Bronchial epithelial cell (primary cell): ENCODE measurements around the gene CCNYL1. TPM values are rescaled to one million over a fixed set of nuclear protein-coding genes. Genes with fewer than 3 reads are reported as not detected.

Source experiments
- DNase-seq: peaks from one replicate; pipeline ENCODE4 v3.0.0-alpha.2; 2010; ENCODE audit warnings: low read depth
- FAIRE-seq: peaks from 2 replicates; lab custom pipeline; 2011; peaks lifted over from hg19 to GRCh38; lab: Jason Lieb, UNC
- H3K27me3 ChIP-seq: 2 replicates; pipeline ENCODE4 v1.5.1; 2011; ENCODE audit warnings: low read length; ENCODE audit not compliant: control insufficient read depth, insufficient read depth
- H3K36me3 ChIP-seq: 2 replicates; pipeline ENCODE4 v1.5.1; 2011; ENCODE audit warnings: low read length; ENCODE audit not compliant: control insufficient read depth, insufficient read depth
- H3K4me3 ChIP-seq: 2 replicates; pipeline ENCODE4 v1.5.1; 2011; ENCODE audit warnings: mild to moderate bottlenecking, low read depth, low read length, control low read depth
- total RNA-seq: library from RNA; depleted of rRNA; stranded (reverse); fragments of >200 nt; gene quantifications from 2 replicates; pipeline ENCODE4 v1.2.1, GENCODE V29; 2014
- TF ChIP-seq, protein P1 (sequence below): IDR thresholded peaks from 2 replicates; pipeline ENCODE4 v1.5.1; 2011; ENCODE audit warnings: mild to moderate bottlenecking, moderate library complexity, low read length, control low read depth, inconsistent platforms; ENCODE audit not compliant: insufficient read depth, severe bottlenecking

CCNYL1 gene
- total RNA-seq, 1 donor from 2014 or later: 5.5 TPM

DNA sequence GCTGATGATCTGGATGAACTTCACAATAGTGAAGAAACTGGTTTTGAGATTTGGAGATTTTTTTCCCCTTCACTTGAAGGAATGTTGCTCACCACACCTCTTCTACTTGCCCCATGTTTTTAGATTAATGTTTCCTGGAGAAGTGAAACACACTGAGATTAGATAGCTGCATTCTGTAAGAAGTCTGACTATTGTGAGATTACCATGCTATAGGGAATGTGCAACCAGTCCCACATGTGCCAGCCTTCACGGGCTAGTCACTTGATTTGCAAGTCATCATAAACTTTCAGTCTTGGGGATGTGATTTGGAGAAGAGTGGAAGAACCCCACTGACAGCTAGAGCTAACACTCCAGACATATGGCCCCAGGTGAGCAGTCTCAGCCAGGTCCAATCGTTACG, 7.4 kb upstream of the CCNYL1 start:
- Histone ChIP-seq H3K36me3 (no peaks in the 10 kb centered on the region), H3K4me3 (no peak overlapping the region), H3K27me3 (no peaks in the 10 kb centered on the region)
- FAIRE-seq (no peak), DNase-seq (no peak)
- TF ChIP-seq, protein P1, sequence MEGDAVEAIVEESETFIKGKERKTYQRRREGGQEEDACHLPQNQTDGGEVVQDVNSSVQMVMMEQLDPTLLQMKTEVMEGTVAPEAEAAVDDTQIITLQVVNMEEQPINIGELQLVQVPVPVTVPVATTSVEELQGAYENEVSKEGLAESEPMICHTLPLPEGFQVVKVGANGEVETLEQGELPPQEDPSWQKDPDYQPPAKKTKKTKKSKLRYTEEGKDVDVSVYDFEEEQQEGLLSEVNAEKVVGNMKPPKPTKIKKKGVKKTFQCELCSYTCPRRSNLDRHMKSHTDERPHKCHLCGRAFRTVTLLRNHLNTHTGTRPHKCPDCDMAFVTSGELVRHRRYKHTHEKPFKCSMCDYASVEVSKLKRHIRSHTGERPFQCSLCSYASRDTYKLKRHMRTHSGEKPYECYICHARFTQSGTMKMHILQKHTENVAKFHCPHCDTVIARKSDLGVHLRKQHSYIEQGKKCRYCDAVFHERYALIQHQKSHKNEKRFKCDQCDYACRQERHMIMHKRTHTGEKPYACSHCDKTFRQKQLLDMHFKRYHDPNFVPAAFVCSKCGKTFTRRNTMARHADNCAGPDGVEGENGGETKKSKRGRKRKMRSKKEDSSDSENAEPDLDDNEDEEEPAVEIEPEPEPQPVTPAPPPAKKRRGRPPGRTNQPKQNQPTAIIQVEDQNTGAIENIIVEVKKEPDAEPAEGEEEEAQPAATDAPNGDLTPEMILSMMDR: no peak

DNA sequence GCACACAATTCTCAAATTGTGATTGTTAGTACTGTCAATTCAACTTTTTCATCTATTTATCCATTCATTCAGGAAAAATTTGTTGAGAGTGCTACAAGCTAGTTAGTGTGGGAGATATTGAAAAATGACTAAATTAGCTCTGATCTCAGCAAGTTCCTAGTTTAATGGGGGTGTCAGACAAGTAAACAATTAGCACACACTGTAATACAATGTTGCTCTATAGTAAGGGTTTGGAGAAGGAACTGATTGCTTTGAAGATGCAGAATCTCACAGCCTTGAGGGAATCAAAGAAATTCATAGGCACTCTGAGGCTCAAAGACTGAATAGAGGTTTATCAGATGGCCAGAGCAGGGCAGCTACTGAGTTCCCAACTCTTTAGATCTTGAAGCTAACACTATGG, 6.8 kb upstream of the CCNYL1 start:
- TF ChIP-seq, protein P1: no peak
- Histone ChIP-seq H3K27me3 (no peaks in the 10 kb centered on the region), H3K36me3 (no peaks in the 10 kb centered on the region), H3K4me3 (no peak overlapping the region)
- DNase-seq (no peak), FAIRE-seq (no peak)

DNA sequence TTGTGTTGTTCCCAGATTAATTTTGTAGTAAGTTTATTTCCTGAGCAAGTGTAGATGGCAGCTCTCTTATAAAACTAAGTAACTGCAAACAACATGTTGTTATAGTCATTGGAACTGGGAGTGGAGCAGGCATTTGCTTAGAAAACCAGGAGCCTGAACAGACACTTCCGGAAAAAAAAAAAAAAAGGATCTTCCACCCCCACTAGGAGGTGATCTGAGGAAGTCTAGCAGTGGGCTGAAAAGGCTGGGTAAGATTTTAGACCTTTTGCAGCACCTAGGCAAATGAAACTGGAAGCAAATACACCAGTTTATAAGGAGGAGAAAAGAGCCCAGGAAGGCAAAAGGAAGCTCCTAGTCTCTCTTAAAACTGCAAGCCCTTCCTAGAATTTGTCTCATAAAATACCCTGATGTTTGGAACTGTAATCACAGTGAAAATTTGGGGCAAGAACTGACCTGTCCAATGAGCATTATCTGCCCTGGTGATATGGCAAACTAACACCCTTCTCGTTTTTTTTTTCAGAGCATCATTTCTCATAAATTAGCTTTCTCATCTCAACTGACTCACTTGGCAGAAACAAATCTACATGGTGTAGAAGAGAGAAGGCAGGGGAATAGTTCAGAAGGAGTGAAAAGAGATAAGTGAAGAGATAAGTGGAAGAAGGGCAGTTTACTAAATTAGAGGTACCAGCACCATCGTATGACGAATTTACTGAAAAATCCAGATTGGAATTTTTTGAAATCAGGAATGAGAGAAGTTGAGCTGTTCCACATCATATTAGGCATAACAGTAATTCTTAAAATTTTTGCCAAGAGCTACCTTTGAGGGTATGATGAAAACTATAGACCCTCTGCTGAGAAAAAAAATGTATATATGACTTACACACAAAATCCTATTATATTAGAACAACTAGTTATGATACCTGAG, 4.2 kb upstream of the CCNYL1 start:
- no peak overlapping the region for H3K4me3 ChIP-seq
- no peak for FAIRE-seq

DNA sequence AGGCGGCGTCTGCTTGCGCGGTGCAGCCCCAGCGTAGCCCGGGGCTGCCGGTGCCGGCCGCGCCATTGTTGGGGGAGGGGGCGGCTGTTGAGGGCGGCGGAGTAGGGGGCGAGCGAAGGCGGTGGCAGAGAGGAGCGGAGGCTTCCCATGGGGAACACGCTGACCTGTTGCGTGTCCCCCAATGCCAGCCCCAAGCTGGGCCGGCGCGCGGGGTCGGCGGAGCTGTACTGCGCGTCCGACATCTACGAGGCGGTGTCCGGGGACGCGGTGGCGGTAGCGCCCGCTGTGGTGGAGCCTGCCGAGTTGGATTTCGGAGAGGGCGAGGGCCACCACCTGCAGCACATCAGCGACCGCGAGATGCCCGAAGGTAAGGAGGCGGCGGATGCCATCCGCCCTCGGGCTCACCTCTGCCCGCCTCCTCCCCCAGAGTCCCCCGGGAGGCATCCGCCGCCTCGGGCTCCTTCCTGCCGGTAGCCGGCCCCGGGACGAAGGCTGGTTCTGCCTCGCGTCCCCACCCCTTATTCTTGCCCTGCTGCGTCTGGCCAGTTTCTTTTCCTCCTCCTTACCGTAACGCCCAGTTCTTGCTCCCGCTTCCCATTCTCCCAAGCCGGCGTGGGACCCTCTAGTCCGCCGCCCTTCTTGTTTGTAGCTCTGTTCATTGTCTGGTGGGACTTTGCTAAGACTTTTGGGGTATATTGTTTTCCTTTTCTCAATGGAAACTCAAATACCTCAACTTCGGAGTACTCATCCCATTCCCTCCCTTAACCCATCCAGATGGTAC, 500 bp downstream of the CCNYL1 start:
- H3K4me3 ChIP-seq: peak overlapping the region; percentile 88
- H3K27me3 ChIP-seq: no peaks in the 10 kb centered on the region
- FAIRE-seq: no peak
- no peaks in the 10 kb centered on the region for H3K36me3 ChIP-seq
- no peak for DNase-seq
- TF ChIP-seq, protein P1: peak; percentile 1

More for the DNA sequence above, 4.2 kb upstream of the CCNYL1 start:
- H3K27me3 ChIP-seq: no peaks in the 10 kb centered on the region
- peak; percentile 65 for DNase-seq
- TF ChIP-seq, protein P1: no peak
- H3K36me3 ChIP-seq: no peaks in the 10 kb centered on the region

DNA sequence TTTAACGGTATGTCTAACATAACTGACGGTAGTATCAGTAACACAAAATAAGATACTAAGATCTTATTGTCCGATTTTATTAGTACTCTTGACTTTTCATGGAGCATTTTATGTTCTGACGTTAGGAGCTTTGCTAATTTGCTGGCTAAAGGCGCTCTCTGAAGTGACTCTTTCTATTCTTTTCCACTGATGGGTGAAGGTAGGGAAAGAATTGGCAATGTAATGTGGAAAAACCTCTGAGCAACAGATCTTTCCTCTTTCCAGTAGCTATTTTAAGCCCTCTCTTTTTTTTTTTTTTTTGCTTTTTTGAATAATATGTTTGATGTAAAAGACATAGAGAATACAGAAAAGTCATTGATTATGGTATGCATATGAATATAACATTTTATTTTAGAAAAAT, 4.6 kb downstream of the CCNYL1 start:
- no peak for FAIRE-seq
- Histone ChIP-seq H3K4me3 (no peak overlapping the region), H3K36me3 (no peaks in the 10 kb centered on the region)

More for the DNA sequence above, 4.6 kb downstream of the CCNYL1 start:
- no peaks in the 10 kb centered on the region for H3K27me3 ChIP-seq
- no peak for DNase-seq
- TF ChIP-seq, protein P1: no peak
